D341Med (cell line): ENCODE data around the gene PIP4K2A.
"Not testable (repeated sequence)": the region's sequence is repeated elsewhere in the genome, so short reads cannot be mapped to it uniquely, and the experiment has no call there.

Experiments used
- DNase-seq: peaks from one replicate; pipeline ENCODE4 v3.0.0; 2012; ENCODE audit warnings: low spot score

The PIP4K2A gene

GRCh38 chr10:22692119-22692518 lies 22.3 kb downstream of the PIP4K2A start:
- DNase-seq: not testable (repeated sequence)

GRCh38 chr10:22690614-22691431 lies 23.6 kb downstream of the PIP4K2A start:
- DNase-seq: no peak

DNA sequence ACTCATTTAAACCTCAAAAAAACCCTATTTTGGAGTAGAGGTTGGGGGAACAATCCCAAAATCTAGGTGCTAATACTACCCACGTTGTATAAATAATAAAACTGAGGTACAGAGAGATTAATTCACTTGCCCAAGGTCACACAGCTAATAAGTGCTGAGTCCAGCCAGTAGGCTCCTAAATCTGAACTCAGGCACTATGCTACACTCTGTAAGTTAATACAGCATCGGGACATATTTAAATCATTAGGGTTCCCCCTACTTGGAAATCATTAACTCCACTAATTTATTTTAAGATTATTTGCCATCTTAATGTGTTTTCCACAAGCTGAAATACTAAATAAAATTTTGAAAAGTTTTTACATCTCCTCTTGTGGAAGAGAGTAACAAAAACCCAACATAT lies 24.2 kb downstream of the PIP4K2A start:
- DNase-seq: no peak

DNA sequence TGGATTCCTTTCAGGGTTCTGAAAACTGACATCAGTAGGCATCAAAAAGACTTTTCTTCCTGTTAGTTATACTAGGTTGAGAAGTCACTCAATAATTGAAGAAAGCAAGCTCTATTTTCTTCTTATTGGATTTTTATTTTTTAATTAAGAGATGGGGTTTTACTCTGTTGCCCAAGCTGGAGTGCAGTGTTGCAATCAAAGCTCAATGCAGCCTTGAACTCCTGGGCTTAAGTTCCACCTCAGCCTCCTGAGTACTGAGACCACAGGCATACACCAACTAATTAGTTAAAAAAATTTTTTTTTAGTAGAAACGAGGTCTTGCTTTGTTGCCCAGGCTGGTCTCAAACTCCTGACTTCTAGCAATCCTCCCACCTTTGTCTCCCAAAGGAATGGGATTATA lies 28.0 kb downstream of the PIP4K2A start:
- no peak for DNase-seq

DNA sequence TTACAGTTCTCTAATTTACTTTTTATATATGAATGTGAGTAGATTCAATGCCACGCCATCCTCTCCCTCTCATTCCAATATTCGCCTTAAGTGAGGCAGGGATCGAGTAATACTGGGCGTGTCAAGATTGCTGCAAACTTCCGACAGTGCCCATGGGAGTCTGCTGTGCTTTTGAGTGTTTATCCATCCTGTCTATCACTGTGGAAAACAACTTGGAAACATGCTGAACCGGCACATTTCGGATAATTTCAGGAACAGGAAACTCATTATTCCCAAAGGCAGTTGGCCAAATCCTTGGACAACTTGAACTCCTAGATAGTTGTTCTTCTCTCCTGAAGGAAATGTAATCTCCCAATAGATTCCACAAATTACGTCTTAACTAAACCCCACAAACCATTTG lies 28.5 kb downstream of the PIP4K2A start:
- DNase-seq: no peak

DNA sequence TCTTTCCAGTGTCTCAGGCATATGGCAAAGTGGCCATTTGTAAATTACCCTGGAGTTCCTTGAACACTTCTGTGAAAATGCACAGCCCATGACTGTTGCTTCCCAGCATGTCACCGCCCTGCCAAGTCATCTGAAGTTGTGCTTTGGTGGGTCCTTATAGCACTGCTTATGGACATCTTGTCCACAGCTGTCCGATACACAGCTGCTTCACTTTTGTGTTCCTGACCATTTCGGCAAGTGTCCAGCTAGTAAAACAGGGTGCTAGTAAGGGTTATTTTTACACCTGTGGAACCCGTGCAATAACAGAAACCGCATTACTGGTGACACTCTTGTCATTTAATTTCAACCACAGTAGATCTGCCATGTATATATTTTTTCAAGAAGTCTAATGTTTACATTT lies 29.7 kb downstream of the PIP4K2A start:
- DNase-seq: no peak

GRCh38 chr10:22683140-22683389 lies 31.3 kb downstream of the PIP4K2A start:
- no peak for DNase-seq

- no peak for DNase-seq
Observed at GRCh38 chr10:22682237-22683139, 31.9 kb downstream of the PIP4K2A start.

- DNase-seq: no peak
Observed at GRCh38 chr10:22681783-22682183, 32.6 kb downstream of the PIP4K2A start.

GRCh38 chr10:22681301-22681700 lies 33.1 kb downstream of the PIP4K2A start:
- no peak for DNase-seq

GRCh38 chr10:22679608-22680007 lies 34.8 kb downstream of the PIP4K2A start:
- DNase-seq: no peak

DNA sequence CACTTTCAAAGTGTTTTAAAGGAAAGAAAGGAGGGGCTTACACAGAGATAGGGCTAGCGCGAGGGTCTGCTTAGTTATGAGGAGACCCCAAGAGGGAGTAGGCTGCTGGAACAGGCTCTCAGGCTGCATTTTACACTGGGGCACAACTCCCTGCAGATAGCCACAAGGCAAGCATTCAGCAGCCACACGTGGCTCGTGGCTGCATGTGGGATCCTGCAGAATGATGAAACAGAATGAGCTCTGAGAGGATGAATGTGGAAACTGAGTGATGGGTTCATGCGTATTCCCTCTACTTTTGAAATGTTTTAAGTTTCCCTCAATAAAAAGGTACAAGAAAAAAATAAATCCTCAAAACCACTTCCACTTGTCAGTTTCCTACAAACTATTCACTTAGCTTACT lies 37.0 kb downstream of the PIP4K2A start:
- no peak for DNase-seq

DNA sequence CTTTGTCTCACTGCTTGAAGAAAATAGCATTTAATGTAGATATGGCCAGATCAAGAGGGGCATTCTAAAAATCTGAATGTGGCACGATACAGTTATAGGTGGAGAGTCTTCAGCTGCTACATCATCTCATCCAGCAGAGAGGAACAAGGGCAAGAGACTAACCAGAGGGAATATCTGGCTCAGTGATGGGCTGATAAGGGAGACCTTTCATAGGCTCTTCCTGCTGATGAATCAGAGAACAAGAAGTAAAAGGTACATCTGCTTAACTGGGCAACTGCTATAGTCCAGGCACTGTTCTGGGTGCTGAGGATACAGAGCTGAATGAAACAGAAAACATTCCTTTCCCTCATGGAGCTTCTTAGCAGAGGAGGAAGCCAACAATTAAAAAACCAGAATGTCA lies 37.9 kb downstream of the PIP4K2A start:
- DNase-seq: no peak

- DNase-seq: no peak
Observed at GRCh38 chr10:22674573-22674930, 39.8 kb downstream of the PIP4K2A start.

DNA sequence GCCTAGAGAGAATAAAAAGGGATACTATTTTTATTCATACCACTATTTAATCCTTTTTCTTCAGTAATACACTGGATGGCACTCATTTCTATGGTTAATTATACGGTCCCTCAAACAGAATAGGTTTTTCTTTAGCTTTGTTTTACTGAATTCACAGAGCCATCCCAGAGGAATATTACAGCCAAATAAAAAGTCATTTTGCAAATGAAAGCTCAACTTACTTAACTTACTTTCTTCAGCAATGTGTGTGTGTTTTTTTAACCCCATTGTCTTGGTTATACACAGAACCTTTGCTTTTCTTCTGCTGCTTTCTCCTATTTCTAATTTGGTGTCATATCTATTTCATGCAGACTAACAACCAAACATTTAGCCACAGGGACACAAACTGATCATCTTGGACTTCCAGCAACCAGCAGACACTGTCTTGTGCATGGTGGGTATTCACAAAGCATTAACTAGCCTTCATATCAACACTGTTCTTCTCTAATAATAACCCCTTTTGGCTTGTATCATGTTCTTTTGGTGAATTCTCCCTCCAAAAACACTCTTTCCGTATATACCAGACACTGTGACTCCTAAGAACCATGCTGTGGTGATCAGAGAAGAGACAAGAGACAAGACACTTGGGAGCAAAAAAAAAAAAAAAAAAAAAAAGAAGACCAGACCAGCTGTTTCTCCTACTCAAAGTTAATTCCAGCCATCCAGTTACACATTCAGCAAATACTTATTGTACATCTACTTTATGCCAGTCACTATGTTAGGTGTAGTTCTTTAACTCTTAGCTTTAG lies 40.4 kb downstream of the PIP4K2A start:
- no peak for DNase-seq

- no peak for DNase-seq
Observed at GRCh38 chr10:22673091-22673392, 41.3 kb downstream of the PIP4K2A start.

- DNase-seq: no peak
Observed at GRCh38 chr10:22672319-22673090, 41.9 kb downstream of the PIP4K2A start.

DNA sequence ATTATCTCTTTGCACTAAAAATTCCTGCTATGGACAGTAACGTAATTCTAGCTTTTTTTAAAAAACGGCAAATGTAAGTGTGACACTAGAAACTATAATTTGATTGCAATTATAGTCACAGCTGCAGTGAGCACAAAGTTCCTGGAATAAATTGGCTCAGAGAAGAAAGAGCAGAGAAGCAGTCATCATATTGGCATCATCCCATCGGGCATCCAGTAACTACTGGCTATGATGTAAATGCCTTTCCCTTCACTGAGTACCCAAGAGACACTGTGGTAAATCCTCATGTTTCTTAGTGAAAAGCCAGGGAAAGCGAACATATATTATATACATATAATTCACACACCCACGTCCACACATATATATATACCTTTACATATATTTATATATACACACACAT lies 43.6 kb downstream of the PIP4K2A start:
- no peak for DNase-seq

DNA sequence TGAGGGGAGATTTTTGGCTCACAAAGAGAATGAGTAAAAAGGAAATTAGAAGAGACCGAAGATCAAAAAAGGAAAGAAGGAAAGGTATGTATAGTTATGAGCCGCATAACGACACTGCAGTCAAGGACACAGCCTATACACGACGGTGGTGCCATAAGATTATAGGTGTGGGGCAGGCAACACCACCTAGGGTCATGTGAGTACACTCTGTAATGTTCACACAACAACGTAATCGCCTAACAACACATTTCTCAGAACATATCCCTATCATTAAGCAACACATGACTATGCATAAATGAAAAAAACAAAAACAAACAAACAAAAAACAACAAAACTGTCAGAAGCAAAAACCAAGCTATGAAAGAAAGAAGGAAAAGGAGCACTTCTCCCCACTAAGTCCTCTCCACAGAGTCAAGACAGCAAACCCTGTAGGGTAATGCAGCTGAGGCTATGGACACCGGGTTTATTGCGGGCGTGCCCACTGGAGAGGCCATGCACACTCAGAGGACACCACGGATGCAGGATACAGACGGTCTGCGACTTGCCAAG lies 45.1 kb downstream of the PIP4K2A start:
- no peak for DNase-seq

GRCh38 chr10:22667093-22667480 lies 47.3 kb downstream of the PIP4K2A start:
- DNase-seq: no peak

DNA sequence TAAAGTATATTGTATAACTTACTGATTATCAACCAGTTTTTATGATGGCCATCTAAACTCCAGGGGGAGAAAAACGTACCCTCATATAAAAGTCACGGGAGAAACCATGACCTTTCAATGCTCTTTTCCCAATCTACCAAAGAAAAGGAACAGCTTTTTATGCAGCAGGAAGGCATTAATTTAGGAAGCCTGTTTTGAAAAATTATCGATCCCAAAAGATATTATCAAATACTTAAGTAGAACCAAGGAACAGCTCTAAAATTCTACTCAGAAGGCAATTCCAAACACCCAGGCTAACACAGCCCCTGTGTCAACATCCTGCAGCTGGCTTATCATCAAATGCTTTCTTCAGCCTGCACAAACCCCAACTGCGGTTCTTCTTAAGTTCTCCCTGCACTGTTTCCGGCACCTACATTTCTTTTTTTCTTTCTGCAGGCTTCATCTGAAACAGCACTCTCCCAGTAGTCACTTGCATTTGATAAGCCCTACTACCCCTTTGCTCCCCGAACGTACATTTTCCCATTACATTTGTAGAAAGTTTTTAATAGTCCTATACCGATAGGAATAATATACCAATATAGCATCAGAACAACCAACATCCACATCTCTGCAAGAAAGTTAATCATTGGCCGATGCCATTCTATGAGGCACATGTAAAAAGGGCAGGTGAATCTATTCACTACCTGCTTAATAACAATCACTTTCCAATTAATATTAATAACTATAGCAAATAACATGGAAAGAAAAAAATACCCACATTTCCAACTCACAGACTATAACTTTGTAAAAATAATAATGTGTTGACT lies 47.9 kb downstream of the PIP4K2A start:
- no peak for DNase-seq
